ENCODE results near the gene EPB41L4A.

The EPB41L4A gene

GRCh38 chr5:112119969-112120368 lies 299.1 kb downstream of the EPB41L4A start:
- no peak overlapping the region for H3K4me3 ChIP-seq (ENCODE audit: low read depth, low read length)
- DNase-seq: no peak
- no peaks in the 10 kb centered on the region for H3K9me3 ChIP-seq (ENCODE audit: severe bottlenecking)
- H3K27me3 ChIP-seq (ENCODE audit: insufficient read depth, low read depth, severe bottlenecking): no peaks in the 10 kb centered on the region
- H3K36me3 ChIP-seq: no peaks in the 10 kb centered on the region
- no peak overlapping the region for H3K27ac ChIP-seq
- no peak for TF ChIP-seq CTCF (IDR thresholded peaks at IDR 0.05; ENCODE audit: low read depth, low read length)

GRCh38 chr5:112119508-112119907 lies 299.6 kb downstream of the EPB41L4A start:
- Histone ChIP-seq H3K27me3 (ENCODE audit: insufficient read depth, low read depth, severe bottlenecking) (no peaks in the 10 kb centered on the region), H3K9me3 (ENCODE audit: severe bottlenecking) (no peaks in the 10 kb centered on the region)
- no peak for DNase-seq

GRCh38 chr5:112117551-112117950 lies 301.5 kb downstream of the EPB41L4A start:
- no peaks in the 10 kb centered on the region for H3K9me3 ChIP-seq (ENCODE audit: severe bottlenecking)
- TF ChIP-seq CTCF (IDR thresholded peaks at IDR 0.05; ENCODE audit: low read depth, low read length): no peak
- H3K36me3 ChIP-seq: no peaks in the 10 kb centered on the region
- H3K4me3 ChIP-seq (ENCODE audit: low read depth, low read length): no peak overlapping the region
- no peak overlapping the region for H3K27ac ChIP-seq
- no peaks in the 10 kb centered on the region for H3K27me3 ChIP-seq (ENCODE audit: insufficient read depth, low read depth, severe bottlenecking)
- no peak for DNase-seq

More at GRCh38 chr5:112119508-112119907, 299.6 kb downstream of the EPB41L4A start:
- no peak for TF ChIP-seq CTCF (IDR thresholded peaks at IDR 0.05; ENCODE audit: low read depth, low read length)
- H3K4me3 ChIP-seq (ENCODE audit: low read depth, low read length): no peak overlapping the region
- H3K36me3 ChIP-seq: no peaks in the 10 kb centered on the region
- H3K27ac ChIP-seq: no peak overlapping the region

GRCh38 chr5:112116371-112116770 lies 302.7 kb downstream of the EPB41L4A start:
- H3K4me3 ChIP-seq (ENCODE audit: low read depth, low read length): no peak overlapping the region
- H3K27me3 ChIP-seq (ENCODE audit: insufficient read depth, low read depth, severe bottlenecking): no peaks in the 10 kb centered on the region
- no peak overlapping the region for H3K27ac ChIP-seq
- H3K36me3 ChIP-seq: no peaks in the 10 kb centered on the region
- TF ChIP-seq CTCF (IDR thresholded peaks at IDR 0.05; ENCODE audit: low read depth, low read length): no peak
- DNase-seq: no peak
- no peaks in the 10 kb centered on the region for H3K9me3 ChIP-seq (ENCODE audit: severe bottlenecking)

- Histone ChIP-seq H3K9me3 (ENCODE audit: severe bottlenecking) (no peaks in the 10 kb centered on the region), H3K4me3 (ENCODE audit: low read depth, low read length) (no peak overlapping the region), H3K27ac (no peak overlapping the region), H3K27me3 (ENCODE audit: insufficient read depth, low read depth, severe bottlenecking) (no peaks in the 10 kb centered on the region), H3K36me3 (no peaks in the 10 kb centered on the region)
- no peak for TF ChIP-seq CTCF (IDR thresholded peaks at IDR 0.05; ENCODE audit: low read depth, low read length)
- DNase-seq: no peak
Observed at GRCh38 chr5:112113565-112113964, 305.5 kb downstream of the EPB41L4A start.

Data from WERI-Rb-1 (cell line).